HG03378 (cell line): ENCODE results near the gene AIP.
A peak's percentile ranks its signal among the peaks of the same experiment; 100 is the strongest.
"Not testable (repeated sequence)": the region's sequence is repeated elsewhere in the genome, so short reads cannot be mapped to it uniquely, and the experiment has no call there.

Source experiments
- ATAC-seq: cut with Tn5 transposase; IDR thresholded peaks from one replicate; pipeline ENCODE4 v1.9.1; 2021; ENCODE audit warnings: mild to moderate bottlenecking, moderate library complexity; ENCODE audit not compliant: unreplicated experiment

AIP gene

DNA sequence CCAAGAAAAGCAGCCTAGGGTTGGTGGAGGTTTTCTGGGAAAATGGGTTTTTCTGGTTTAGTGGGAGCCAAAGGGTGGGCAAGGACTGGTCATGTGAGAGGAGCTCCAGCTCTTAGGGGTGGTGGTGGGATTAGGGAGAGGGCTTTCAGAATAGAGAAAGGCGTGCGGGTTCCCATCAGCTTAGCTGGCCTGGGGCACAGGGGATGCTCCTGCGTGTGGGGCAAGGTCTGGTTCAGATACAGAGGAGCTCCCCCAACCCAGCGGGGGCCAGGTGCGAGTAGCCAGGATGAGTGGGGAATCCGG lies 14.4 kb upstream of the AIP start:
- ATAC-seq = peak; percentile 2

DNA sequence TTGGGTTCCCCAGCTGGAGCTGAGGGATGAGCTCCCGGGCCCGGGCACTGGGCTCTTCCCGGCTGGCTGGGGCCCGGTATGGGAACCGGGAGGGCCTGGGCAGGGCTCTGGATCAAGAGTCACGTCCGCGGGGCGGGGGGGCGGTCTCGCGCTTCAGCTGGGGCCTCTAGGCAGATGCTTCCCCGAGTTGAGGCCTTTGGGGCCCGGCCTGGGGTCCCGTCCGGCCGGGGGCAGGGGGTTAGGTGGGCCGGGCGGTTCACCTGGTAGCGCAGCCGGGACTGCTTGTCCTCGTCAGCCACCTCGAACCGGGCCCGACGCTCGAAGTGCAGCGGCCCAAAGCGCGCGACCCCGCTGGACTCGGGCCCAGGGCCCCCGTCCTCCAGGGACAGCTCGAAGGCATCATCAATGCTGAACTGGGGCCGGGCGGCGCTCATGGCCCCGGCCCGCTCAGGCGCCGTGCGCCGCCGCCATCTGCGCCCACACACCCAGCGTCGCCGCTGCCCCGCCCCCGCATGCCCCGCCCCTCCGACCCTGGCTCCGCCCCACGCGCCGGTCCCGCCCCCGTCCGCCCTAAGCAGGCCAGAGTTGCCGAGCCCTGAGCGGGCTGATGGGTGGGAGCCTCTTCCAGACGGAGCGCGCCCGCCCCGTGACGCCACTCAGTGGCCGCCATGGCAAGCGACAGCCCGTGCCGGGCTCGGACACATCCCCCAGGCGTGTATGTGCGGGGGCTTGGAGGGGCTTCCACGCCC lies 13.9 kb upstream of the AIP start, which contains the start of gene TMEM134:
TSS of gene TMEM134 (minus strand) at position 493 of the 749 bp plus-strand sequence. CDS start at position 434, 59 bp downstream.
- ATAC-seq = peak; percentile 49

DNA sequence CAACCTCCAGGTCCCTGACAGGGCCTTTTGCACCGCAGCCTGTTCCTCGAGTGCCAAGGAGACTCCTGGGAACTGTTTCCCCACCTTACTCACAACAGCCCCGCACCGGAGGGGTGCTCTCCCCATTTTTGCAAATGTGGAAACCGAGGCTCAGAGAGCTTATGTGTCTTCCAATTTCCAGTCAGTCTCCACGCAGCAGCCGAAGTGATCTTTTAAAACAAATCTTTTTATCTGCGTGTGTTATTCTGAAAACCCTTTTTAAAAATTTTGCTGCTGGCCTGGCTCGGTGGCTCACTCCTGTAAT lies 13.4 kb upstream of the AIP start:
- peak; percentile 19 for ATAC-seq

DNA sequence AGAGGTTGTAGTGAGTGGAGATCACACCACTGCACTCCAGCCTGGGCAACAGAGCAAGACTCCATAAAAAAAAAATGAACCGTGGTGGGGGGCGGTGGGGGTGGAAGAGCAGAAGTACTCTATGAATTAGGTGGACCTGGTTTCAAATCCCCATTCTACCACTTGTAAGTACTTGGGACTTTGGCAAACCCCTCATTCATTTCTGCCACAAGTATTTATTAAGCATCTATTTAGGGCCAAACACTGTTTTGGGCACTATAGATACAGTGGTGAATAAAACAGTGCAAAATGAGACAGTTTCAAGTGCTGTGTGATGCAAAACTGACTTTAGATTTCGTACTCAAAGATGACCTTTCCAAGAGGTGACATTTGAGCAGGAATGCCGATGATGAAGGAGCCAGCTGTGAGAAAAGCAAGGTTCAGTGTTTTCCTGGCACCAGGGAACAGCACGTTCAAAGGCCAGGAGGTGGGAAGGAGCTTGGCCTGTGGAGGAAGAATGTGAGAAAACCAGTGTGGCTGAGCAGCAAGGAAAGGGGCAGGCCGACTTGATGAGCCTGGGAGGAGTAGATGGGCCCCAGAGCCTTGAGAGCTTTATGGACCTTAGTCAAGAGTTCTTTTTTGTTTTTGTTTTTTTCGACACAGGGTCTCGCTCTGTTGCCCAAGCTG lies 12.4 kb upstream of the AIP start:
- no peak for ATAC-seq

DNA sequence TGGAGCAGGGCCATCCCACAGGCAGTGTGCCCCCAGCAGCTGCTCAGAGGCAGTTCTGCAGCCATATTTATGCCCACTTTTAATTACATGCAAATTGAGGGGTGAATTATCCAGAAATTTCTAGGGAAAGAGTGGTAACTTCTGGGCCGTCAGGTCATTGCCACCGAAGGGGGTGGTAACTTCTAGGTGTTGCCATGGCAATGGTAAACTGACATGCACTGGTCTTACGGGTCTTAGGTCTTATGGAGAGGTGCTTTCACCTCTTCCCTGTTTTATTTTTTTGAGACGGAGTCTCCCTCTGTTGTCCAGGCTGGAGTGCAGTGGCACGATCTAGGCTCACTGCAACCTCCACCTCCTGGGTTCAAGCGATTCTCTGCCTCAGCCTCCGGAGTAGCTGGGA lies 9.9 kb upstream of the AIP start:
- ATAC-seq = no peak

DNA sequence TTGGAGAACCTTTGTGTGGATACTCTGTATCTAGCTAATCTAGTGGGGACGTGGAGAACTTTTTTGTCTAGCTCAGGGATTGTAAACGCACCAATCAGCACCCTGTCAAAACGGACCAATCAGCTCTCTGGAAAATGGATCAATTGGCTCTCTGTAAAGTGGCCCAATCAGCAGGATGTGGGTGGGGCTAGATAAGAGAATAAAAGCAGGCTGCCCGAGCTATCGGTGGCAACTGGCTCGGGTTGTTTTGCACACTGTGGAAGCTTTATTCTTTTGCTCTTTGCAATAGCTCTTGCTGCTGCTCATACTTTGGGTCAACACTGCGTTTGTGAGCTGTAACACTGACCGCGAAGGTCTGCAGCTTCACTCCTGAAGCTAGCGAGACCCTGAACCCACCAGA lies 6.1 kb upstream of the AIP start:
- ATAC-seq = not testable (repeated sequence)

DNA sequence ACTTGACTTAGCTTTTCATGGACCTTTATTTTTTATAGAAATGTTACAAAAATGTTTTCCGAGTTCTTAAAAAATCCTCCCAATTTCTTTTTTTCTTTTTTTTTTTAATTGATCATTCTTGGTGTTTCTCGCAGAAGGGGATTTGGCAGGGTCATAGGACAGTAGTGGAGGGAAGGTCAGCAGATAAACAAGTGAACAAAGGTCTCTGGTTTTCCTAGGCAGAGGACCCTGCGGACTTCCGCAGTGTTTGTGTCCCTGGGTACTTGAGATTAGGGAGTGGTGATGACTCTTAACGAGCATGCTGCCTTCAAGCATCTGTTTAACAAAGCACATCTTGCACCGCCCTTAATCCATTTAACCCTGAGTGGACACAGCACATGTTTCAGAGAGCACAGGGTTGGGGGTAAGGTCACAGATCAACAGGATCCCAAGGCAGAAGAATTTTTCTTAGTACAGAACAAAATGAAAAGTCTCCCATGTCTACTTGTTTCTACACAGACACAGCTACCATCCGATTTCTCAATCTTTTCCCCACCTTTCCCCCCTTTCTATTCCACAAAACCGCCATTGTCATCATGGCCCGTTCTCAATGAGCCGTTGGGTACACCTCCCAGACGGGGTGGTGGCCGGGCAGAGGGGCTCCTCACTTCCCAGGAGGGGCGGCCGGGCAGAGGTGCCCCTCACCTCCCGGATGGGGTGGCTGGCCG lies 5.3 kb upstream of the AIP start:
- ATAC-seq = not testable (repeated sequence)

DNA sequence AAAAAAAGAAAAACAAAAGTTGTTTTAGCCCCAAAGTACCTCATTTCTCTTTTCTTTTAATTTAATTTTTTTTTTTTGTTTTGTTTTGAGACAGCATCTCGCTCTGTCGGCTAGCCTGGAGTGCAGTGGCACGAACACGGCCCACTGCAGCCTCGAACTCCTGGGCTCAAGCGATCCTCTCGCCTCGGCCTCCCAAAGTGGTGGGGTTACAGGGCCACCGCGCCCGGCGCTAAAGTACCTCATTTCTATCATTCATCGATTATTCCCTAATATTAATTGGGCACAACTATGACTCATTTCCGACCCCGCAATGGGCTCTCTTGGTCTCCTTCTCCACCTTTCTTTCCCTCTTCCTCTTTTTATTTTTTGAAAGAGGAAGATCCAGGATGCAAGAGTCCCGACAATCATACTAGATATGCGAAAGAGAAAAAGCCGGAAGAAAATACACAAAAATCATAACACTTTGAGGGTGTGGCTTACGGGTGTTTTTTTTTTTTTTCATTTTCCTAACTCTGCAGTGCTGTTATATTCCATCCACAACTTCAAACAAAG lies 475 bp upstream of the AIP start:
- no peak for ATAC-seq

DNA sequence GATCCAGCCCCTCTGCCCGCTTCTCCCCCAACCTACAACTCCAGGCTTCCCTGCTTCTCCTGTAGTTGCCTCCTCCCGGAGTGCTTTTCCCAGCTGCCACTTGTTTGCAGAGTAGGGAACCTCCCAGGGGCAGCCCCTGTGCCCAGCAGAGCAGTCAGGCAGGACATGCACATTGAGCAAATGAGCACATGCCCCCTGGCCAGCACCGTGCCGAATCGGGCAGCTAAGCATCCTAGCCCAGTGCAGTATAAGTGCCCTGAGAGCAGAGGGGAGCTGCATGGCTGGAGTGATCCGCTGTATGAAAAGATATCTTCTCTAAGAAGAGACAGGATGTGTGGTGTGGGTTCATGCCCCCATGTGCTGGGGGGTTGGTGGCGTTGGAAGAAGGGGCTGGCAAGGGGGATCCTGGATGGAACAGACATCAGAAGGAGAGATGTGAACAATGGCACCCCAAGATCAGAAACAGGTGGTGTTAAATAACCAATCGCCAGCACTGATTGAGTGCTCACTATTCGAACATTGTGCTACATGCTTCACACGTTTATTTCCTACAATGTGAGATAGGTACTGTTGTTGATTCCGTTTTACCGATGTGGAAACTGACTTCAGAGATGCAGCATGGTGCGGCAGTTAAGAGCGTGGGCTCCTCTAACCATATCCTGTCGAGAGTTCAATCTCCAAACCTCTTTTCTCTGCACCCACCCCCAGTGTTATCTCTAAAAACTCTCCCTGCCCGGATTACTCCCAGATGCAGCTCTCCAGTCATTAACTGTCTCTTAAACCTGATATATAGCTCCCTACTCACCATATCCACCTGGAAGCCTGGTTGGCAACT lies 1.2 kb downstream of the AIP start:
- ATAC-seq = no peak

DNA sequence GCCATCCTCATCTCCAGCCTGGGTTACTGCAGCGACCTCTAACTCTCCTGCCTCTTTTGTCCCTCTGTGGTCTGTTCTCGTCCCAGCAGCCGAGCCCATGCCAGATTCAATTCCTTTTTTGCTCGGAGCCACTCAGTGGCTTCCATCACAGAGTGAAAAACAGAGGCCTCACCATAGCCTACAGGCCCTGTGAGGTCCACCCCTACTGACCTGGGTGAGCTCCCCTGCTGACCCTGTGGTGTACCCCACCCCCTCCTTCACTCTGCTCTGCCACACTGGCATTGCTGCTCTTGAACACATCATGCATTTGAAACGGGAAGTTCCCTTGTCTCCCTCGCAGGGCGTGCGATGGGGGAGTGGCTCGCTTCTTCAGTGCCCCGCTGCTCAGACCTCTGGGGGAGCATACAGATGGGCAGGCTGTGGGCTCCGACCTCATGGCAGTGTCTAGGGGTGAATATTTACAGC lies 2.1 kb downstream of the AIP start:
- ATAC-seq = no peak

DNA sequence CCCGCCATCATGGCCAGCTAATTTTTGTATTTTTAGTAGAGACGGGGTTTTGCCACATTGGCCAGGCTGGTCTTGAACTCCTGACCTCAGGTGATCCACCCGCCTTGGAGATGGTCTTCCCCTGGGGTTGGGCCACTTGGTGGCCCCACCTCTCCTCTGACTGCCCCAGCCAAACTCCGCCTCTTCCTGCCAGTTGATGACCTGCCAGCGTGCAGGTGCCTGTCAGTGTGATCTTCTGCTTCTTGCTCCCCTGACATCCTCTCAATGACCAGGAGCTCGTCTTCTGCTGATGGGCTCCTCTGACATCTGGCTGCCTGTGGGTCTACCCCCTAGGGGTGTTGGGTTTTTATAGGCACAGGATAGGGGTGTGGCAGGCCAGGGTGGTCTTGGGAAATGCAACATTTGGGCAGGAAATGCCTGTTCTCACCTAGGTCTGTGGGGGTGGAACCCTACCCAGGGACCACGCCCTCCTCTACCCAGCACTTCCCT lies 3.1 kb downstream of the AIP start:
- not testable (repeated sequence) for ATAC-seq

DNA sequence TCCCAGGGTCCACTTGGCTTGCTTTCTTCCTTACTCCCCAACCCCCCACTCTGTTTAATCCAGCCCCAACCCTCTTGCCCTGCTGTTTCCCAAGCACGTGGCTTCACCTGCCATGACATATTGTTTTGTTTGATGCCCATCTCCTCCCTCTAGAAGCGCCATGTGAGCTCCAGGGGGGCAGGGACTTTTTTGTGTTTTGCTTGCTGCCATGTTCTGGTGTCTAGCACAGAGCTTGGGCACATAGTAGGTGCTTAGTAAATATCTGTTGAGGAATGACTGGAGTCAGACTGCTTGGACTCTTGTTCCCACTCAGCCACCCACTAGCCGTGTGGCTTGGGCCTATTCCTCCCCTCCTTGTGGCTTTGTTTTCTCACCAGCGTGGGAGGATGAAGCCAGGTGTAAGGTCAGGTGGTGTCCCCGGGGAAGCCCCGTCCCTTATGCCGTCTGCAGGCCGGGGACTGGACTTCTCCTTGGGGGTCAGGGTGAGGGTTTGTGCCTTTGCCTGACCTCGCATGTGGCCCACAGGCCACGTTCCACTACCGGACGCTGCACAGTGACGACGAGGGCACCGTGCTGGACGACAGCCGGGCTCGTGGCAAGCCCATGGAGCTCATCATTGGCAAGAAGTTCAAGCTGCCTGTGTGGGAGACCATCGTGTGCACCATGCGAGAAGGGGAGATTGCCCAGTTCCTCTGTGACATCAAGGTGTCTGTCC lies 3.8 kb downstream of the AIP start:
- ATAC-seq = peak; percentile 23

DNA sequence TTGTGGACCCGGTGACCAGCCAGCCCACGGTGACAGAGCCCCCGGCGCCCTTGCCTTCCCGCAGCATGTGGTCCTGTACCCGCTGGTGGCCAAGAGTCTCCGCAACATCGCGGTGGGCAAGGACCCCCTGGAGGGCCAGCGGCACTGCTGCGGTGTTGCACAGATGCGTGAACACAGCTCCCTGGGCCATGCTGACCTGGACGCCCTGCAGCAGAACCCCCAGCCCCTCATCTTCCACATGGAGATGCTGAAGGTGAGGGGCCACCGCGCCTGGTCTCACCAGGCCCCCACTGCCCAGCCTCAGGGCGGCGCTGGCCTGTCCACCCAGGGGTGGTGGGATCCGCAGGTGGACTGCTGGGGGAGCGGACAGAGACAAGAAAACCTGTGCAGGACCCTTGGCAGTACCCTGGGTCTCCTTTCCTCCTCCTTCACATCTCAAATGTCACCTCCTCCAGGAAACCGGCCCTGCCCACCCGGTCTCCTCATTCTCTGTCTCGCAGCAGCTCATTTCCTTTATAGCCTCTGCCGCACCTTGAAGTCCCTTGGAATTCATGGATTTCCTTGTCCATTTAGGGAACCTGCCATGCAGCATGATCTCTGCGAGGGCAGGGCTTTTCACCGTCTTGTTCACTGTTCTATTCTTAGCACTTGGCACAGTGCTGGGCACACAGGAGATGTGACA lies 6.5 kb downstream of the AIP start:
- no peak for ATAC-seq

DNA sequence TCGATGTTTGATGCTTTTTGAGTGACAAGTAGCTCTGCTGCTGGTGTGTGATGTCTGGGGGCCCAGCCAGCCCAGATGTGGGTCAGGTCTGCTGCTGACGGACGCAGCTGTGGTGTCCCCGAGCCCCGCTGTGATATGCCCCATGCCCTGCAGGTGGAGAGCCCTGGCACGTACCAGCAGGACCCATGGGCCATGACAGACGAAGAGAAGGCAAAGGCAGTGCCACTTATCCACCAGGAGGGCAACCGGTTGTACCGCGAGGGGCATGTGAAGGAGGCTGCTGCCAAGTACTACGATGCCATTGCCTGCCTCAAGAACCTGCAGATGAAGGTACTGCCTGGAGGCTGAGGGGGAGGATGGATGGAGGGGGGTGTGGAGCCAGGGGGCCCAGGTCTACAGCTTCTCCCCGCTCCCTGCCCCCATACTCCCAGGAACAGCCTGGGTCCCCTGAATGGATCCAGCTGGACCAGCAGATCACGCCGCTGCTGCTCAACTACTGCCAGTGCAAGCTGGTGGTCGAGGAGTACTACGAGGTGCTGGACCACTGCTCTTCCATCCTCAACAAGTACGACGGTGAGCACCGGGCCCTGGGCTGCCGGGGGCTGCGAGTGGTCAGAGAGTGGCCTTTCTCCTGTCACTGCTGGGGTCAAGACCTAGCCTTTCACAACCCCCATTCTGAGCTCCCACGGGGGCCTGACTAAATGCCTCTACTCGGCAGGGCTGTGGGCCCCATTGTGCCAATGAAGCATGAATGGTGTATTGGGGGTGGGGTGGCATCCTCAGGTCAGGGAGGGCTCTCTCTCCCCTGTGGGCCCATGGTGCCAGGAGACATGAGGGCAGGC lies 7.3 kb downstream of the AIP start:
- no peak for ATAC-seq

DNA sequence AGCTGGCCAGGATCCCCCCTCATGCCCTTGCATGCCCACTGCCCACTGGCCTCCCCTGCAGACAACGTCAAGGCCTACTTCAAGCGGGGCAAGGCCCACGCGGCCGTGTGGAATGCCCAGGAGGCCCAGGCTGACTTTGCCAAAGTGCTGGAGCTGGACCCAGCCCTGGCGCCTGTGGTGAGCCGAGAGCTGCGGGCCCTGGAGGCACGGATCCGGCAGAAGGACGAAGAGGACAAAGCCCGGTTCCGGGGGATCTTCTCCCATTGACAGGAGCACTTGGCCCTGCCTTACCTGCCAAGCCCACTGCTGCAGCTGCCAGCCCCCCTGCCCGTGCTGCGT lies 7.9 kb downstream of the AIP start:
- ATAC-seq = no peak

DNA sequence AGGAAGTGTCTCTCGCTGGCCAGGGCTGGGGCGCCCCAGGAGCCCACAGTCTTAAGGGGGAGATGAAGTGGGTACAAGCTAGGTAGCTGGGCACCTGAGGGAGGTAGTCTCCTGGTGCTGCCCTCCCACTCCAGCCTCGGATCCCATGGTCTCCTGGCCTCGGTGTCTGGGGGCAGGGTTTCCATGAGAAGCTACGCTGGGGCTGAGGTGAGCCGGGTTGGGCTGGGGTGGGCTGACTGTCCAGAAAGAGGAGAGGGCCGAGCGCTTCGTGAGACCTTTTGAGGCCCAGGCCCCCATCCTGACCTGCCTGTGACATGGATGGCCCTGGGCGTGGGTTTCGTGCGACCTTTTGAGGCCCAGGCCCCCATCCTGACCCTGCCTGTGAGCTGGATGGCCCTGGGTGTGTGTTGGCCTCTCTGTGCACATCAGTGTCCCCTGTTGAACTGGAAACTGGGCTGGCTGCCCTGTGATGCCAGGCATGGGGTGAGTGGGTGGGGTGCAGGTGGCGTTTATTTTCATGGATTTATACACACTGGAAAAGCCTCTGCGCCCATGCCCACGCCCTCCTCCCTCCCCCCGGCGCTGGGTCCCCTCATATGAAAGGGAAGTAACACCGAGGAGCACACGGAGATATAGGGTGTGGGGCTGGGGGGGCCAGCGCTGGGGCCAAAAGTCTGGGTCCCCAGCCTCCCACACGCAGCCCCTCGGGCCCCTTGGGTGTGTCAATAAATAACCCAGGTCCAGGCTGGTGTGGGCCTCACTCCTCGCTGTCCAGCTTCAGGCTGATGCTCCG lies 8.6 kb downstream of the AIP start:
- no peak for ATAC-seq

DNA sequence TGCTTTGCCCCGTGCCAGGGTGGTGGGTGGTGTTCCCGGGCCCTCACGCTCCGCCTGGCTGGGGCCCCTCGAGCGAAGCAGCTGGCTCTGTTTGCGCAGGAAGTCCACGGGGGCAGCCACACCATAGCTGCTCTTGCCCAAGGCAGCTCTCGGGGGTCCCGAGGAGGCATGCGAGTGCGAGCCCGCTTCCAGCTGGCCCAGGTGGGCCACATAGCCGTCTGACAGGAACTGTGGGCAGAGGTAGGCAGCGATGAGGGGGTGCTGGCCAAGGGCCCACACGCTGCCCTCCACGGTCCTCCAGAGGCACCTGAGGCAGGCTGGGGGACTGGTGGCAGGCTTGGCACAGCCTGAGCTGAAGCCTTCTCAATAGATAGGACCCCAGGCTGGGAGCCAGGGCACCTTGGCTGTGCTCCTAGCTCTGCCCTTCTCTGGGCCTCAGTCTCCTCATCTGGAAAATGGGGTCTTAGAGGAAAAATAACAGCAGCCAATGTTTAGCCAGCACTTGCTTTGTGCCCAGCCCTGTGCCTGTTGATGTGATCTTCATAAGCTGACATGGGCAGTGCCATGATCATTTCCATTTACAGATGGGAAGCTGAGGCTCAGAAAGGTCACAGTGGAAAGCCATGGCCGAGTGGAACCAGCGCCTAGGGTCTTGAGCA lies 9.4 kb downstream of the AIP start:
- no peak for ATAC-seq
